Karpas-422 (cell line): ENCODE measurements around the gene ABLIM1. TPM values are rescaled to one million over a fixed set of nuclear protein-coding genes. Genes with fewer than 3 reads are reported as not detected.

Experiments used
- DNase-seq: peaks from one replicate; pipeline ENCODE4 v3.0.0-alpha.2; 2015
- H2AFZ ChIP-seq: fragments of 200-600 bp; sonication (generic); 2 replicates; pipeline ENCODE4 v1.6.1; 2014; ENCODE audit warnings: antibody characterized with exemption, low read length, mixed read lengths
- H3K27ac ChIP-seq: fragments of 200-600 bp; sonication (generic); 2 replicates; pipeline ENCODE4 v1.5.1; 2014; ENCODE audit warnings: mild to moderate bottlenecking, low read length, moderate library complexity
- H3K27me3 ChIP-seq: fragments of 200-600 bp; sonication (generic); 2 replicates; pipeline ENCODE4 v1.6.1; 2014; ENCODE audit warnings: low read length, mixed read lengths
- H3K36me3 ChIP-seq: fragments of 200-600 bp; sonication (generic); 2 replicates; pipeline ENCODE4 v1.6.1; 2014; ENCODE audit warnings: low read length, mixed read lengths; ENCODE audit not compliant: insufficient read depth
- H3K4me1 ChIP-seq: fragments of 200-600 bp; sonication (generic); 2 replicates; pipeline ENCODE4 v1.6.1; 2014; ENCODE audit warnings: mild to moderate bottlenecking, low read length, mixed read lengths
- H3K4me2 ChIP-seq: fragments of 200-600 bp; sonication (generic); 2 replicates; pipeline ENCODE4 v1.6.1; 2014; ENCODE audit warnings: low read length, low read depth, mild to moderate bottlenecking; ENCODE audit not compliant: poor library complexity, severe bottlenecking
- H3K4me3 ChIP-seq: fragments of 200-600 bp; sonication (generic); 2 replicates; pipeline ENCODE4 v1.5.1; 2014; ENCODE audit warnings: mild to moderate bottlenecking, antibody characterized with exemption, low read length, mixed read lengths
- H3K79me2 ChIP-seq: fragments of 200-600 bp; sonication (generic); 2 replicates; pipeline ENCODE4 v1.6.1; 2014; ENCODE audit warnings: mild to moderate bottlenecking, low read length, mixed read lengths
- H3K9ac ChIP-seq: fragments of 200-600 bp; sonication (generic); 2 replicates; pipeline ENCODE4 v1.6.0; 2014; ENCODE audit warnings: low read length
- H3K9me2 ChIP-seq: fragments of 200-600 bp; sonication (generic), shearing (Covaris generic); replicated peaks from 2 replicates; pipeline ENCODE4 v1.6.0; 2014; ENCODE audit warnings: mild to moderate bottlenecking, low read length, moderate library complexity; ENCODE audit not compliant: insufficient read depth
- H3K9me3 ChIP-seq: fragments of 300-700, 200-600 bp; sonication (generic); 2 replicates; pipeline ENCODE4 v1.6.1; 2014; ENCODE audit warnings: low read length, mixed read lengths
- H4K20me1 ChIP-seq: fragments of 200-600 bp; sonication (generic); 2 replicates; pipeline ENCODE4 v1.6.1; 2014; ENCODE audit warnings: mild to moderate bottlenecking, antibody characterized with exemption, low read length, low read depth; ENCODE audit not compliant: insufficient read depth
- total RNA-seq: library from RNA; depleted of rRNA; stranded (reverse); fragments of >200 nt; shearing (Covaris generic); gene quantifications from 2 replicates; pipeline ENCODE4 v1.2.3, GENCODE V29; 2014; ENCODE audit warnings: low replicate concordance

ABLIM1 gene
- total RNA-seq, 1 experiment from 2014 or later, result 131 TPM

DNA sequence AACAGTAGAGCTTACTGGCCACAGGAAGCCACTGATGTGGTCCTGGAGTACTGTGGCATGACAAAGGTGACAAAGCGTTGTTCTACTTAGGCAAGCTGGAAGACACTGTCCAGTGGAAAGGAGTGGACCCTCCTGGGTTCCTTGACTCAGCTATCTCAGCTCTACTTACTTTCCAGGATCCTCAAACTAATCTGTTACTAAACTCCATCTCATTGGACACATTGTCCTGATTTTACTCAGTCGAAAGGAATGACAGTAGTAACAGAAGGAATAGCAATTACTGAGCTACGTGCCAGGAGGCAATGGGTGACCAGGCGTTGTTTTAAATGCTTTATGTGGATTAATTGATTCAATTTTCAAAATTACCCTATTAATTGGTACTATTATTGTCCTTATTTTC is 41.6 kb downstream of the ABLIM1 start:
- no peak overlapping the region for H3K4me3 ChIP-seq
- DNase-seq, result no peak
- H4K20me1 ChIP-seq, result no peaks in the 10 kb centered on the region

DNA sequence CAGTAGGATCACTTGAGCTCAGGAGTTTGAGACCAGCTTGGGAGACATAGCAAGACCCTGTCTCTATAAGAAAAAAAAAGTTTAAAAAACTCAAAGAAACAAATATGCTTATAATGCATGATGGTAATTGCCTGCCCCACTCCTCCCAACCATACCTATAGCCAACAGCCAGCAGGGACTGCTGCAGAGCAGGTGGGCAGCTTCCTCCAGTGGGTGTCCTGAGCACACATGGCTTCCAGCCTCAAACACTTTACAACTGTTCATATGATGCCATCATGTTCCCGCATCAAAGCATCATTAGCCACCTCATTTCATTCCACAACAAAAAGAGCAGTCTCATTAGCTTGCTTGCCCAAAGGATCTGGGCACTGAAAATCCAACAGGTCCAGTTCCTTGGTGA is 42.0 kb downstream of the ABLIM1 start:
- Histone ChIP-seq H3K9ac (no peak overlapping the region), H3K36me3 (no peaks in the 10 kb centered on the region), H3K4me3 (no peak overlapping the region), H3K79me2 (no peaks in the 10 kb centered on the region), H4K20me1 (no peaks in the 10 kb centered on the region), H3K4me1 (no peaks in the 10 kb centered on the region), H2AFZ (no peak overlapping the region), H3K9me3 (no peaks in the 10 kb centered on the region), H3K27ac (no peak overlapping the region), H3K9me2 (no peaks in the 10 kb centered on the region), H3K4me2 (no peak overlapping the region), H3K27me3 (no peaks in the 10 kb centered on the region)
- no peak for DNase-seq

More for the DNA sequence above, 41.6 kb downstream of the ABLIM1 start:
- no peak overlapping the region for H3K4me2 ChIP-seq
- H3K36me3 ChIP-seq, result no peaks in the 10 kb centered on the region
- no peaks in the 10 kb centered on the region for H3K79me2 ChIP-seq
- no peaks in the 10 kb centered on the region for H3K4me1 ChIP-seq
- no peak overlapping the region for H3K27ac ChIP-seq
- no peak overlapping the region for H3K9ac ChIP-seq
- no peak overlapping the region for H2AFZ ChIP-seq
- no peaks in the 10 kb centered on the region for H3K27me3 ChIP-seq
- H3K9me2 ChIP-seq, result no peaks in the 10 kb centered on the region
- no peaks in the 10 kb centered on the region for H3K9me3 ChIP-seq

DNA sequence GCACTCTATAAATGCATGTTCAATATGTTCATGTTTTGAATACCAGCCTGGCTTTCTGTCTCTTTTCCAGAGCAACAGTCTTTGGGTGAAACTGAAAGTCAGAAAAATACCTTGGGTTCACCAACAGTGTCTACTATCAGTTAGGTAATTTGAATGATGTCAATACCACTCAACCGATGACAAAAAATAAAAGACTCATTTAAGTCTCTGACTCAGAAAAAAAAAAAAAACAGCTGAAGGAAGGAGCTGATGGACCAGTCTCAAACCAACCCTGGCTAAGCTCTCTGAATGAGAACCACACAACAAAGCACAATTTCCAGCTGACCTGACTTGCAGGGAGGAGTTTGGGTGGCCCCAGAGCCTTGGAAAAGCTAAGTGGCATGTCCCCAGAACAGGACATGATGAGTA is 42.5 kb downstream of the ABLIM1 start:
- DNase-seq, result no peak
- Histone ChIP-seq H4K20me1 (no peaks in the 10 kb centered on the region), H3K4me2 (no peak overlapping the region), H3K4me3 (no peak overlapping the region), H2AFZ (no peak overlapping the region), H3K79me2 (no peaks in the 10 kb centered on the region), H3K9ac (no peak overlapping the region), H3K27me3 (no peaks in the 10 kb centered on the region), H3K36me3 (no peaks in the 10 kb centered on the region), H3K9me2 (no peaks in the 10 kb centered on the region), H3K9me3 (no peaks in the 10 kb centered on the region), H3K27ac (no peak overlapping the region), H3K4me1 (no peaks in the 10 kb centered on the region)

DNA sequence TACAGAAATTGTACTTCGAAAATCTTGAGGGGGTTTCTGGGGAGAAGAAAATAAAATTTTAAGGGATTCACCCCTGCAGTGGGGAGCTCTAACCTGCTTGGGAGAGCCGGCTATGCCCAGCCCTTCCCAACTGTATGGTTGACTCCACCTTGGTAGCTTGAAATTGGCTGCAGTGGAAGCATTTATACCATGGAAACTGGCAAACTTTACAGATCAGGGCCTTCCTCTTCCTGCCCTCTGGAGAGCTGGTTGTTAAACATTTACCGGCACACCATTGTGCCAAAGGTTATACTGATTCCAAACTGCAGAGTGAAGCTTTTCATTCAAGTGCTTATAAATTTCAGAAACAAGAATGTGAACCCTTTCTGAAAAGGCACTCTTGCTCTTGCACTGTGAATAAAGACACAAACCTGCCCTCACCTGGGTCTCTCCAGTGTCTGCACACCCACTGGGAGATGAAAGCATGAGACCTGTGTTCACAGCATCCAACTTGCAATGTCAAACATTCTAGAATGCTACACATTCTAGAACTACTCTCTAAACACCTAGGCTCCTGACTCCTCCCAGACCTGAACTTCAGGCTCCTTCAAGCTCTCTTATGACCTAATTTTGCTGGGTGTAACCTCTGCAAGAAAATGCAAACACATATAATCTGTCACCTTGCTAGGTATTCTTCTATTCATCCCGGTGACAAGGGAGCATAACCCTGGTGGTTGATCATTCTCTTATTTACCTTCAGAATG is 44.7 kb downstream of the ABLIM1 start:
- Histone ChIP-seq H3K4me3 (no peak overlapping the region), H4K20me1 (no peaks in the 10 kb centered on the region), H3K27ac (no peak overlapping the region), H3K27me3 (no peaks in the 10 kb centered on the region), H3K4me2 (no peak overlapping the region), H3K9me2 (no peaks in the 10 kb centered on the region), H3K79me2 (no peaks in the 10 kb centered on the region), H2AFZ (no peak overlapping the region), H3K9me3 (no peaks in the 10 kb centered on the region), H3K36me3 (no peaks in the 10 kb centered on the region), H3K9ac (no peak overlapping the region), H3K4me1 (no peaks in the 10 kb centered on the region)
- no peak for DNase-seq

DNA sequence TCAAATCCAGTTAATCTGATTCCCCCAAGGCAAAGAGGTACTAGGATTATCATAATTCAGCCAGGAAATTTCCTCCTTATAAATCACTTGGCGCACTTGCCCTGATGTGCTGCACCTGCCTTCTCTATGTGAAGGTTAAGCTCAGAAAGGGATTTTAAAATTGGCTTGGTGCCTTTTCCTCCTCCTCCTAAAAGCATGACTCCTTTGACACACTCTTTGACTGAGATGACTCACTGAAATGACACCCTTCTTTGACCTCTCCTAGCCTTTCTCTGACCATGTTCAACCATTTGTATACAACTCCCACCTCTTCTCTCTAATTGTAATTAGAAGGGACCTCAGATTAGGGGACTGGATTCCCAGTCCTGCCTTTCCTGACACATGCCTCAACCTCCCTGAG is 46.5 kb downstream of the ABLIM1 start:
- H3K4me2 ChIP-seq, result no peak overlapping the region
- no peak overlapping the region for H3K9ac ChIP-seq
- no peaks in the 10 kb centered on the region for H3K27me3 ChIP-seq
- H3K79me2 ChIP-seq, result no peaks in the 10 kb centered on the region
- H2AFZ ChIP-seq, result no peak overlapping the region
- no peaks in the 10 kb centered on the region for H3K9me2 ChIP-seq
- H3K4me3 ChIP-seq, result no peak overlapping the region
- no peak for DNase-seq
- H3K27ac ChIP-seq, result no peak overlapping the region
- H4K20me1 ChIP-seq, result no peaks in the 10 kb centered on the region
- H3K4me1 ChIP-seq, result no peaks in the 10 kb centered on the region
- no peaks in the 10 kb centered on the region for H3K9me3 ChIP-seq
- no peaks in the 10 kb centered on the region for H3K36me3 ChIP-seq

DNA sequence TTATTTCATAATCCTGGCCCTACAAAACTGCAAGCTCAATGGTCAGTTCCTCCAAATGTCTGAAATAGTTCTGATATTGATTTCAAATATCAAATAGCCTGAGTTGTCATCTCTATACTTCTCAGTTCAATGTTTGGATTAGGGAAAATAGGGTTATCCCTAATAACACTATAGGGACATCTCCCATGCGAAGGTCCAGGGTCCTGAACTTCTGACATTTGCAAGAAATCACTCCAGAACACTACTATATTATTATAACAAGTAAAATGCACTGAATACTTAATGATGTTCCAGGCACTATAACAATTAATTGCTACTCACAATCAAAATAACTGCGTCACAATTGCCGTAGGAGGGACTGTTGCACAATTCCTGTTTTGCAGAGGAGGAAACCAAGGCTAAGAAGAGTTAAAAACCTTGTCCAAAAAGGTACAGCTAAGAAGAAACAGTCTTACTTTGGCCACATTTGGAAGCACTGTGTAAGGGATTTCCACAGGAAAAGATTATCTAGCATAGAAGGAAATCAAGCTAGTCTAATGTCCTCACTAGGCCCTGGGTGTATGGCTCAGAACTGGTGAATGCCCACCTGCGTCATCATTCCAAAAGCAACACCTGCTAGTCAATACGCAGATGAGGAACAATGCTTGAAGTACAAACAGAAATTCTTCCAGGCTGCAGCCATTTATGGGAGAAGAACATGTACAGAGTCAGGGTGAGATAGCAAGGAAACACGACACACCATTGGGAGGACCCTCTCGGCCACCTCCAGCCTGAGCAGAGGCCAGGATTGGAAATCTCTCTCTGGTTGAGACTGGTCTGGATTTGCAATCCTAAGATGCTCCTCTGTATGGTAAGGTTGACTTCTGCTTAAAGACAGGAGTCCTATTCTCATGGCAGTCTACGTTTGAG is 48.3 kb downstream of the ABLIM1 start:
- Histone ChIP-seq H3K9me2 (no peaks in the 10 kb centered on the region), H2AFZ (no peak overlapping the region), H3K36me3 (no peaks in the 10 kb centered on the region), H3K4me1 (no peaks in the 10 kb centered on the region), H3K27ac (no peak overlapping the region), H3K9ac (no peak overlapping the region), H3K27me3 (no peaks in the 10 kb centered on the region), H3K4me2 (no peak overlapping the region), H3K9me3 (no peaks in the 10 kb centered on the region), H3K79me2 (no peaks in the 10 kb centered on the region), H4K20me1 (no peaks in the 10 kb centered on the region), H3K4me3 (no peak overlapping the region)
- DNase-seq, result no peak

DNA sequence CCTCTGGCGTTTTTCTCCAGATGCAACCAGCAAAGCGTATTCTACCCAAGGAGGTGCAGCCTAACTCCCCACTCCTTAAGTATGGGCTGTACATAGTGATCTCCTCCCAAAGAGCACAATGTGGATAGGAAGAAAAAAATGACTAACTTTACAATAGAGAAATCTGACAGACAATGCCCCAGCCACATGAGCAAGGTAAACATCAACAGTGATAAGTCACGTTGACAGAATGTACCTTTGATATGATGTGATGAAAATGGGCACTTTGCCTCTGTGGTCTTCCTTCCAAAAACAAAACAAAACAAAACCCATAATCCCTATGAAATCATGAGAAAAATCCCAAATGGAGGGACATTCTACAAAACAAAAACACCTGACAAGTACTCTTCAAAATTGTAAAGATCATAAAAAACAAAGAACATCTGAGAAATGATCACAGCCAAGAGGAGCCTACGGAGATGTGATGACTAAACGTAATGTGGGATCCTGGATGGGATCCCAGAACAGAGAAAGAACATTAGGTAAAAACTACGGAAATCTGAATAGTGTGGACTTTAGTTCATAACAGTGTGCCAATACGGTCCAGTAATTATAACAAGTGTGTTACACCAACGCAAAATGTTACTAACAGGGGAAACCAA is 50.6 kb downstream of the ABLIM1 start:
- H3K36me3 ChIP-seq, result no peaks in the 10 kb centered on the region
- H3K4me1 ChIP-seq, result no peaks in the 10 kb centered on the region
- no peaks in the 10 kb centered on the region for H3K27me3 ChIP-seq
- H3K4me2 ChIP-seq, result no peak overlapping the region
- no peak for DNase-seq
- H3K27ac ChIP-seq, result no peak overlapping the region
- no peaks in the 10 kb centered on the region for H3K9me2 ChIP-seq
- no peaks in the 10 kb centered on the region for H3K9me3 ChIP-seq
- no peak overlapping the region for H3K9ac ChIP-seq
- H2AFZ ChIP-seq, result no peak overlapping the region
- H4K20me1 ChIP-seq, result no peaks in the 10 kb centered on the region
- H3K4me3 ChIP-seq, result no peak overlapping the region
- H3K79me2 ChIP-seq, result no peaks in the 10 kb centered on the region

DNA sequence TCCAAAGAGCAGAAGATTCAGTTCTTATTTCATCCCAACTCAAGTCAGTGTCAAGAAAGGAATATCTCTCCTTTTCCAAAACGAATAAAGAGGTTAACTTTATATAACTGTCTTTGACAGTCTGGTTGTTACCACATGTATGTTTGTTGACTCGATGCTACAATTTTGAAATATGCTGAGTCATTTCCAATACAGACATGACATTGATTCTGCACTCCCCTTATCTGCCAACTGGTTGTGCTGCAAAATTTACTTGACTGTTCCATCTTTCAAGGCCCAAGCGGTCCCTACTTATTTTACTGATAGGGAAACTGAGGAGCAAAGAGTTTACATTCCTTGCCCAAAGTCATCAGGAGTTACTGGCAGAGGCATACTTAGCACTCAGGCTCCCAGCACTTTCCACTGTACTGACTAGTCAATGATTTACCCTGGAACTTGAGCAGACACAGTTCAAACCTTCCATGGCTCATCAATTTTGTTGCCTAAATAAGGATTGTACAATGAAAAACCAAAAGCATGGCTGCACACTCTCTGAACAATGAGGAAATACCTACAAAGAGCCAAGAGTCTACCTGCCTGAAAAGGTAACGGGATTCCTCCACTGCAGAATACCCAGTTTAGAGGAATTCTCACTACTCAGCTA is 52.8 kb downstream of the ABLIM1 start:
- Histone ChIP-seq H3K79me2 (no peaks in the 10 kb centered on the region), H3K36me3 (no peaks in the 10 kb centered on the region), H3K4me3 (no peak overlapping the region), H3K27me3 (no peaks in the 10 kb centered on the region), H3K4me2 (no peak overlapping the region), H3K4me1 (no peaks in the 10 kb centered on the region), H2AFZ (no peak overlapping the region), H3K27ac (no peak overlapping the region), H3K9ac (no peak overlapping the region), H3K9me2 (no peaks in the 10 kb centered on the region), H4K20me1 (no peaks in the 10 kb centered on the region), H3K9me3 (no peaks in the 10 kb centered on the region)
- no peak for DNase-seq
